Spinal cord (tissue), 10 donors: Measurements from ENCODE around the gene TXNRD2. TPM values are rescaled to one million over a fixed set of nuclear protein-coding genes. Genes with fewer than 3 reads are reported as not detected.
"Not testable (repeated sequence)": the region's sequence is repeated elsewhere in the genome, so short reads cannot be mapped to it uniquely, and the experiment has no call there.

Experiments used
- DNase-seq, 6 donors: peaks; one replicate each; pipeline versions ENCODE4 v3.0.0 to v3.0.0-alpha.2; 2013 to 2015; ENCODE audit warnings: low spot score in 6 of 6, low read depth in 4 of 6
- H3K27ac ChIP-seq: one replicate; pipeline ENCODE4 v1.5.1; 2013; ENCODE audit warnings: low read depth, low read length, control low read depth
- H3K27me3 ChIP-seq: one replicate; pipeline ENCODE4 v1.6.1; 2013; ENCODE audit warnings: low read length; ENCODE audit not compliant: control insufficient read depth, insufficient read depth
- H3K36me3 ChIP-seq: one replicate; pipeline ENCODE4 v1.6.1; 2013; ENCODE audit warnings: low read length; ENCODE audit not compliant: control insufficient read depth, insufficient read depth
- H3K4me1 ChIP-seq: one replicate; pipeline ENCODE4 v1.6.1; 2013; ENCODE audit warnings: low read length; ENCODE audit not compliant: control insufficient read depth, insufficient read depth
- H3K4me3 ChIP-seq: one replicate; pipeline ENCODE4 v1.5.1; 2013; ENCODE audit warnings: low read depth, low read length, control low read depth
- H3K9me3 ChIP-seq: one replicate; pipeline ENCODE4 v1.6.1; 2013; ENCODE audit warnings: low read length; ENCODE audit not compliant: control insufficient read depth, insufficient read depth
- WGBS: methylation state at CpG from one replicate; pipeline ENCODE4 v1.1.5; 2013; ENCODE audit warnings: missing lambda C conversion rate; ENCODE audit not compliant: insufficient coverage; 5-methylcytosine and 5-hydroxymethylcytosine counted together
- polyA plus RNA-seq, 2 donors: library from polyadenylated mRNA; unstranded; fragments of 120-200 nt; gene quantifications; one replicate each; pipeline ENCODE4 v1.2.1, GENCODE V29; 2013; ENCODE audit not compliant: insufficient read length in 2 of 2
- total RNA-seq, 2 donors: library from RNA; depleted of rRNA in 1 of 2; stranded (reverse); fragments of 120-200 nt in 1 of 2; fragments of >200 nt in 1 of 2; gene quantifications; one replicate each; pipeline versions ENCODE4 v1.2.3 to v1.2.4, GENCODE V29; 2013 to 2014
- donor health status: healthy.

TXNRD2 gene
- total and polyA plus RNA-seq, 4 donors: 17.1 to 29.4 (median 23.6) TPM

DNA sequence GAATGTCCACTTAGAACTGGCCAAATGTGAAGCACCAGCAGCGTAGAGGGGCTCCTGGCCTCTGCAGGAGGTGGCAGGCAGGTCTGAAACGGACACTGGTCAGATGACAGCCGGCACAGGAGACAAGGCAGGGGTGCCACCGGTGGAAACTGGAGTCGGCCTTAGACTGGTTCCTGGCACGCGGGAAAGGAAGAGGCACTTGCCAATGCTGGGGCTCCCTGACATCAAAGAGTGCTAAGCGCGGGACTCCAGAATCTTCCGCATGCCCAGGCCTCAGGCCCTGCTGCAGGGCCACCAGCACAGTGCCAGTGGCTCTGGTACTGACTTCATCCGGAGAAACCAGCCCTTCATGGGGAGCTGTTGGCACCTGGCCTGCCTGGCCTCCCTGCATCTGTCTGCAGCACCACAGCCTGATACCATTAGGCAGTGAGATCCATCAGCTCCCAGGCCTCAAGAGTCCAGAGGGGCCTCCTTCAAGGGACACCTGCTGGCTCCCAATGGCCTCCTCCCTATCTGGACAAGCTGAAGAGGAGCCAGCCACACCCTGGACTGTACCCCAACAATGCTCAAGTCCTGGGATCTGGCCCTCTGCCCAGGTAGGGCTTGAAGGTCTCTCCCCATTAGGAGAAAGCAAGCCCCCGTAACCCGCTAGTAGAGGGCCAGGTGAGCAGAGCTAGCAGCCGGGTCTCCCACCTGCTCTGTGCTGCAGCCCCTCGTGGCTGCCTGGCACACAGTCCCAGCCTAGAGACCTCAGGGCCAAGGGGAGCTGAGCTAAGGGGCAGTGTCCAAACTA, 57.3 kb downstream of the TXNRD2 start:
- WGBS: 88% methylated on average over 15 of the region's 15 CpGs
- H3K9me3 ChIP-seq: no peaks in the 10 kb centered on the region
- H3K4me1 ChIP-seq: peaks cover 42% of the 10 kb centered on the region
- H3K27me3 ChIP-seq: no peaks in the 10 kb centered on the region
- DNase-seq: no peak
- H3K27ac ChIP-seq: no peak overlapping the region
- no peak overlapping the region for H3K4me3 ChIP-seq
- peaks cover 66% of the 10 kb centered on the region for H3K36me3 ChIP-seq

DNA sequence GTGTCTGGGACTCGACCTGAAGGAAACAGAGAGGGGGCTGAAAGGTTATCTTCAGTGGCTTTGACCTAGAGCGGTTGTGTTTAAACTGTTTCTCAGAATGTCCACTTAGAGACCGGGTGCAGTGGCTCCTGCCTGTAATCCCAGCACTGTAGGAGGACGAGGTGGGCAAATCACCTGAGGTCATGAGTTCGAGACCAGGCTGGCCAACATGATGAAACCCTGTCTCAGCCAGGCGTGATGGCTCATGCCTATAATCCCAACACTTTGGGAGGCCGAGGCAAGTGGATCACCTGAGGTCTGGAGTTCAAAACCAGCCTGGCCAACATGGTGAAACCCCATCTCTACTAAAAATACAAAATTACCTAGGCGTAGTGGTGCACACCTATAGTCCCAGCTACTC, 58.2 kb downstream of the TXNRD2 start:
- WGBS: 95% methylated on average over 8 of the region's 8 CpGs
- DNase-seq, H3K9me3 ChIP-seq, H3K4me3 ChIP-seq, H3K27me3 ChIP-seq, H3K27ac ChIP-seq: not testable (repeated sequence)
- peaks cover 65% of the 10 kb centered on the region for H3K36me3 ChIP-seq
- peaks cover 51% of the 10 kb centered on the region for H3K4me1 ChIP-seq

DNA sequence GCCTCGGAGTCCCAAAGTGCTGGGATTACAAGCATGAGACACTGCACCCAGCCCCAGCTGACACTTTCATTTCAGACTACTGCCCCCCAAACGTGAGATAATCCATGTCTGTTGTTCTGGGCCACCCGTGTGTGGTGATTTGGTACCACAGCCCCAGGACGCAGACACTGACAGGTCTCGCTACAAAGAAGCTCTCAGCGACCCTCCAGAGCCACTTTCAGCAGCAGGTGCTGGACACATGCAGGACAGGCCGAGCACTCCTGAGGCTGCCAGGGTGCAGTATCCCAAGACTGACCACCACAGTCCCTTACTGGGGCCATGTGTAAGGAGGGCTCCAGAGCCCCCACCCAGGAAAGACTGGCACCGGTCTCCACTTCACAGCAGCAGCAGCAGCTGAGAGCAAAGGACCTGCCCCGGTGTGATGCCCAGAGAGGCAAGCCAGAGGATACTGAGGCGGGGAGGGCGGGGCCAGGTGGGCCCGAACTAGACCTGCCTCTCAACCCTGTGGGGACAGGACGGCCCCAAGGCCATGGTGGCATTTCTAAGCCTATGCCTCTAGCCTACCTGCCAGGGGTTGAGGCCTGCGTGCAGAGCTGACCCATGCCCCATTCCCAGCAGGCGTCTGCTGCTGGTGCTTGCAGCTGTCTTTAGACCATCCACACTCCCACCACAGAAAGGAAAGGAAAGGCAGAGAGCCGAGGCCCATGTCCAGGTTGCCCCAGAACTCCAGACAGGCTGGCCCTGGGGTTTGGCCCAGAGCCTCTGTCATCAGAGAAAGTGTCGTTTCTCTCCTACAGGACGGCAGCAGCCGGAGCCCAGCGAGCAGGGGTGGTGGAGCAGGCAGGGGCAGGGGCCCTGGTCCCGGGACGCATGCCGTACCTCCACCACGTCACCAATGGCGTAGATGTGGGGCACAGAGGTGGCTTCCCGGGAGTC, 58.9 kb downstream of the TXNRD2 start:
- DNase-seq: no peak
- Histone ChIP-seq H3K36me3 (peaks cover 65% of the 10 kb centered on the region), H3K27ac (no peak overlapping the region), H3K4me3 (no peak overlapping the region), H3K4me1 (peaks cover 54% of the 10 kb centered on the region), H3K27me3 (no peaks in the 10 kb centered on the region), H3K9me3 (no peaks in the 10 kb centered on the region)
- 92% methylated on average over 23 of the region's 26 CpGs for WGBS

DNA sequence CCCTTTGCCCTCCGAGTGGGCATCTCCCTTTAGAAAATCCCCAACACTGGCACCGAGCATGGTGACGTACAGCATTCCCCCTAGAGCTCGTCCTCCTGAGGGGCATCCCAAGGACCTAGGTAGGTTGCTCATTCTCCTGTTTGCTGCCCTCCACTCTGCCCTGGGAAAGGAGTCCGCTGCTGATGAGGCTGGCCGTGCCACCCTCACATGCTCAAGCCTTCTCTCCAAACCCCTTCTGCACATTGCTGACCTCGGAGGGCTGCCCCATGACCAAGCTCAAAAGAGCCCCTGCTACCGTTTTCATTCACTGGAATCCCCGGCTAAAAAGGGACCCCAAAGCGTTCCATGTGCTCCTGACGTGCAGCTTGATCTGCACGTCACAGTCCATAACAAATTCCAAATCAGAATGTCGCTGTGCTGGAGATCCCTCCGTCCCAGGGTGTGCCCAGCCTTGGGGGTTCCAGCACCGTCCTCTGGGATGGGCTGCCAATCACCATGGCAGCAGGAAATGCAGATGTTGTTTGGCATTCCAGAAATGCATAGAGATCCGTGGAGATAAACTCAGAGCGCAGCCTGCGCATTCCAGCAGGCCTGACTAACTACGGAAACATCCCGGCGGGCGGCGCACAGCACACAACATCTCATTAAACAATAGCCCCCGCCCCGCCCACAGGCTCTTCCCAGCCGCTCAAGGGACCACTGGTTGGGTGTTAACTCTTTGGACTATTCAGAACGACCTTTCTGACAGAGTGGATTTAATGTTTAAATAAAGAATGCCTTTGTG, 60.6 kb downstream of the TXNRD2 start:
- WGBS: 26% methylated on average over 25 of the region's 27 CpGs
- Histone ChIP-seq H3K9me3 (no peaks in the 10 kb centered on the region), H3K4me3 (no peak overlapping the region), H3K36me3 (peaks cover 68% of the 10 kb centered on the region), H3K27ac (peak overlapping the region; percentile 86), H3K4me1 (peaks cover 53% of the 10 kb centered on the region), H3K27me3 (no peaks in the 10 kb centered on the region)
- DNase-seq: peak in 5 of 6 donors; percentile 28 to 86 (median 38)

DNA sequence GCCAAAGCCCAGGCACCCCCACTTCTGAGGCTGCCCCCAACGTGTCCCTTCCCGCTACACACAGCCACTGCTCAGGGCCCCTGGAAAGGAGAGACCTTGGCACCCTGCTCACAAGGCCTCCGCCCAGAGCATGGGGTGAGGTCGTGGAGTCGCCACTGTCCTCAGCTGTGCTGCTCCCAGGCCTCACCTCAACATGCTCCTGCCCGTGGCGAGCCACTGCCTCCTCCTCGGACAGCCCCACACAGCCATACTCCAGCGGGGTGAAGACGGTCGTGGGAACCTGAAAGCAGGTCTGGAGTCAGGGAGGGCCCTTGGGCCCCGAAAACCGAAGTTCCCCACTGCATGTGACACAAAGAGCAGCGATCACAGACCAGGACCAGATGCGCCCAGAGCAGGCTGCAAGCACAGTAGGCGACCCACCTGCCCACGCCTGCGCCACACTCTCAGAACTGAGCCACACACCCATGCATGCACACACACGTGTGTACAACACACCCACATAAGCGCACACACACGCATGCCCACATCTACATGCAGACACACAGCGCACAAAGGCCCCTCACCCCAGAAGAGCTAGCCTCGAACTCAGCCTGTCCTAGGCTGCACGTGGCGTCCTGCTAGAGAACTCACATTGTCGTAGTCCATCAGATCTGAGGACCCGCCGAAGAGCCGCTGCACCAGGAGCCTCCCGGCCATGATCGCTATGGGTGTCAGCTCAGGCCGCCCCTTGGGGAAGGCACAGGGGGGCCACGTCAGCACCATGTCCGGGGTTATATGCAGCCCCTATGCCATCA, 61.4 kb downstream of the TXNRD2 start:
- WGBS: 88% methylated on average over 32 of the region's 34 CpGs
- H3K4me3 ChIP-seq: no peak overlapping the region

DNA sequence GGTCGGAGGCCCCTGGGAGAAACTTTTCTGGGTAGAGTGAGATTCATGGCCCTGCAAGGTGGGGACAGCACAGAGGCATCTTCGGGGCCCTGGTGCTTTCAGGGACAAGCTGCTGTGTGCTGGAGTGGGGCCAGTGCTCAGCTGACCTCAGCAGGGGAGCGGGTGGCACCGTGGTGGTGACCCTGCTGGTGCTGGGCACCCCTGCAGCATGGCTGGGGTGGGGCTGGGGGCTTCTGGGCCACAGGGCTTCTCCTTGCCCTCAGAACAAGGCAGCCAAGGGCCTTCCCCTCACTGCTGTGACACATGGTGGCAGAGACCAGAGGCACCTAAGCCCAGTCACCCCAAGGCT, 62.0 kb downstream of the TXNRD2 start:
- 73% methylated on average over 4 of the region's 4 CpGs for WGBS
- H3K9me3 ChIP-seq: no peaks in the 10 kb centered on the region
- H3K36me3 ChIP-seq: peaks cover 70% of the 10 kb centered on the region
- H3K27ac ChIP-seq: no peak overlapping the region
- no peak for DNase-seq
- no peaks in the 10 kb centered on the region for H3K27me3 ChIP-seq
- H3K4me3 ChIP-seq: no peak overlapping the region
- peaks cover 64% of the 10 kb centered on the region for H3K4me1 ChIP-seq

More for the DNA sequence above, 61.4 kb downstream of the TXNRD2 start:
- no peak for DNase-seq
- peaks cover 58% of the 10 kb centered on the region for H3K4me1 ChIP-seq
- peaks cover 70% of the 10 kb centered on the region for H3K36me3 ChIP-seq
- H3K27me3 ChIP-seq: no peaks in the 10 kb centered on the region
- H3K9me3 ChIP-seq: no peaks in the 10 kb centered on the region
- peak overlapping the region; percentile 86 for H3K27ac ChIP-seq

DNA sequence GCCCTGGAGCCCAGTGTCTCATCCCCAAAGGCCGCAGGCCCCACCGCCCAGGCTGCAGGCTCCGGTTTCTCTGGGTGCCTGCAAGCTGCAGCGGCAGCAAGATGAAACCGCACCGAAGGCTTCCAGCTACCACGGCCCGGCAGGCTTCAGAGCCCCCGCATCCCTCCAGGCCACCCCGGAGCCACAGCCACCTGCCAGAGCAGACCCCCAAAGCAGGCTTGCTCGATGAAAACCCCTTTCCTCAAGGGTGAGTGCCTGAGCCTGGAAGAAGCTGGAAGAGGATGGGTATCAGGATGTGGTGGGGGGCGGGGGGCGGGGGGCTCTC, 62.4 kb downstream of the TXNRD2 start:
- no peak overlapping the region for H3K4me3 ChIP-seq
- no peak for DNase-seq
- no peaks in the 10 kb centered on the region for H3K27me3 ChIP-seq
- peaks cover 68% of the 10 kb centered on the region for H3K4me1 ChIP-seq
- H3K27ac ChIP-seq: no peak overlapping the region
- WGBS: 84% methylated on average over 7 of the region's 13 CpGs
- peaks cover 72% of the 10 kb centered on the region for H3K36me3 ChIP-seq
- H3K9me3 ChIP-seq: no peaks in the 10 kb centered on the region

DNA sequence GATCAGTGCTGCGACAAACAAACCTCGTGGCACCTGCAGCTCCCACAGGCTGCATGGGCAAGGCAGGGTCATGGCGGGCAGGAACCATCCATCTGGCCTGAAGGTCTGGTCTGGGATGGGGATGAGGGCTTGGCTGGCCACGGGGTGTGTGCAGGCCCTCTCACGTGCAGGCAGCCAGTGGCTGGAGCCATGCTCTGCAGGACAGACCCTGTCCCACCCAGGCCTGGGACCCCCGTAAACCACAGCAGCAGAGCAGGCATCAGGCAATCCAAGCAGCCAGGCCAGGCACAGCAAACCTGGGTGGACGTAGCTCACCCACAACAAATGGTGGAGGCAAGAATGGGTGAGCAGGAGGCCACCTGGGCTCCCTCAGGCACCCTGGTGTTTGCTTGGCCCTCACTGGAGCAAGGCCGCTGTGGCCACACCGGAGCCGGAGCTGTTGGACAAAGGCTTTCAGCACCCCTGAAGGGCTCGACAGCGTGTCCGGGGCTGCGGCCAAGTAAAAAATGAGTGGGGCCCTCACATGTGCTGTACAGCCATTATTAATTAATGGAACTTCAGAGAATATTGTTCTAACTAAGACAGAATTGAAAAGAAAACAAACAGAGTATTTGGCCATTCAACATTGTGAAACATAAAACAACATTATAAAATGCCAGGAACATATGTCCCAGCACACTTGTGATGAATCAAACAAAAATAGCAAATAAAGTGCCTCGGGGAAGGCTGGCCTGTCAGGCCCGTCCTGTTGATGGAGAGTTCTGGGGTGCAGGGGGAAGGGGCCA, 63.0 kb downstream of the TXNRD2 start:
- Histone ChIP-seq H3K4me1 (peaks cover 74% of the 10 kb centered on the region), H3K4me3 (no peak overlapping the region), H3K9me3 (no peaks in the 10 kb centered on the region), H3K36me3 (peaks cover 75% of the 10 kb centered on the region), H3K27me3 (no peaks in the 10 kb centered on the region), H3K27ac (no peak overlapping the region)
- no peak for DNase-seq
- 81% methylated on average over 12 of the region's 16 CpGs for WGBS
